H9 (cell line): ENCODE data around the gene SNTG2. TPM values are rescaled to one million over a fixed set of nuclear protein-coding genes. Genes with fewer than 3 reads are reported as not detected.

ENCODE experiments used
- DNase-seq: peaks from one replicate; pipeline ENCODE4 v3.0.0-alpha.2; 2017
- H2AFZ ChIP-seq: one replicate; pipeline ENCODE4 v1.6.1; 2013; ENCODE audit warnings: mild to moderate bottlenecking, low read length, control low read depth, moderate library complexity
- H2AK5ac ChIP-seq: 2 replicates; pipeline ENCODE4 v1.6.1; 2013; ENCODE audit warnings: low read length, control low read depth, mixed read lengths; ENCODE audit not compliant: insufficient read length
- H2BK120ac ChIP-seq: one replicate; pipeline ENCODE4 v1.6.1; 2013; ENCODE audit warnings: low read depth, mild to moderate bottlenecking, low read length, control low read depth, inconsistent platforms; ENCODE audit not compliant: poor library complexity, severe bottlenecking
- H2BK12ac ChIP-seq: 2 replicates; pipeline ENCODE4 v1.6.1; 2013; ENCODE audit warnings: low read length, control low read depth, mixed read lengths, low read depth; ENCODE audit not compliant: insufficient read length
- H2BK15ac ChIP-seq: 2 replicates; pipeline ENCODE4 v1.6.1; 2013; ENCODE audit warnings: low read depth, low read length, control low read depth
- H2BK20ac ChIP-seq: one replicate; pipeline ENCODE4 v1.6.1; 2013; ENCODE audit warnings: low read depth, mild to moderate bottlenecking, low read length, control low read depth, inconsistent platforms; ENCODE audit not compliant: poor library complexity, severe bottlenecking
- H2BK5ac ChIP-seq: 2 replicates; pipeline ENCODE4 v1.6.1; 2013; ENCODE audit warnings: low read length, control low read depth, mixed read lengths; ENCODE audit not compliant: insufficient read length
- H3K14ac ChIP-seq: 2 replicates; pipeline ENCODE4 v1.6.1; 2013; ENCODE audit warnings: low read length, control low read depth; ENCODE audit not compliant: insufficient read depth
- H3K18ac ChIP-seq: 2 replicates; pipeline ENCODE4 v1.6.1; 2013; ENCODE audit warnings: low read depth, mild to moderate bottlenecking, mixed read lengths, low read length, control low read depth; ENCODE audit not compliant: insufficient read length
- H3K23ac ChIP-seq: 2 replicates; pipeline ENCODE4 v1.6.1; 2013; ENCODE audit warnings: low read length, control low read depth, mixed read lengths, low read depth; ENCODE audit not compliant: insufficient read length
- H3K23me2 ChIP-seq: 2 replicates; pipeline ENCODE4 v1.6.1; 2013; ENCODE audit warnings: low read depth, mild to moderate bottlenecking, mixed read lengths, low read length, control low read depth; ENCODE audit not compliant: insufficient read length, poor library complexity, severe bottlenecking
- H3K27ac ChIP-seq: 2 replicates; pipeline ENCODE4 v1.5.1; 2013; ENCODE audit warnings: low read length, control low read depth, mixed read lengths, low read depth; ENCODE audit not compliant: insufficient read length
- H3K27me3 ChIP-seq: 2 replicates; pipeline ENCODE4 v1.6.1; 2013; ENCODE audit warnings: low read length, control low read depth, inconsistent platforms; ENCODE audit not compliant: insufficient read depth
- H3K4ac ChIP-seq: 2 replicates; pipeline ENCODE4 v1.6.1; 2013; ENCODE audit warnings: low read depth, mild to moderate bottlenecking, control low read depth, inconsistent platforms, low read length, moderate library complexity
- H3K4me1 ChIP-seq: 2 replicates; pipeline ENCODE4 v1.6.1; 2013; ENCODE audit warnings: low read length, control low read depth, inconsistent platforms; ENCODE audit not compliant: insufficient read depth
- H3K4me2 ChIP-seq: 2 replicates; pipeline ENCODE4 v1.6.1; 2013; ENCODE audit warnings: low read length, control low read depth, mixed read lengths; ENCODE audit not compliant: insufficient read length, insufficient read depth
- H3K56ac ChIP-seq: 2 replicates; pipeline ENCODE4 v1.6.1; 2013; ENCODE audit warnings: low read depth, mild to moderate bottlenecking, mixed read lengths, low read length, control low read depth; ENCODE audit not compliant: insufficient read length
- H3K79me1 ChIP-seq: 2 replicates; pipeline ENCODE4 v1.6.1; 2013; ENCODE audit warnings: low read depth, mild to moderate bottlenecking, moderate library complexity, low read length, control low read depth, inconsistent platforms; ENCODE audit not compliant: insufficient read depth, poor library complexity, severe bottlenecking
- H3K79me2 ChIP-seq: 2 replicates; pipeline ENCODE4 v1.6.1; 2013; ENCODE audit warnings: low read length, control low read depth, inconsistent platforms; ENCODE audit not compliant: insufficient read depth
- H3K9ac ChIP-seq: 2 replicates; pipeline ENCODE4 v1.6.1; 2013; ENCODE audit warnings: low read length, control low read depth, mixed read lengths; ENCODE audit not compliant: insufficient read length; ENCODE audit errors: extremely low read depth
- H3K9me3 ChIP-seq: one replicate; pipeline ENCODE4 v1.6.1; 2013; ENCODE audit warnings: low read depth, low read length, inconsistent platforms; ENCODE audit not compliant: control insufficient read depth
- H3T11ph ChIP-seq: one replicate; pipeline ENCODE4 v1.6.1; 2013; ENCODE audit warnings: mild to moderate bottlenecking, low read length, control low read depth, inconsistent platforms
- H4K20me1 ChIP-seq: one replicate; pipeline ENCODE4 v1.6.1; 2013; ENCODE audit not compliant: control insufficient read depth, insufficient read length, insufficient read depth
- H4K5ac ChIP-seq: 2 replicates; pipeline ENCODE4 v1.6.1; 2013; ENCODE audit warnings: low read depth, mild to moderate bottlenecking, mixed read lengths, low read length, control low read depth; ENCODE audit not compliant: insufficient read length
- H4K8ac ChIP-seq: replicated peaks from 2 replicates; pipeline ENCODE4 v1.6.1; 2013; ENCODE audit warnings: low read length, control low read depth, mixed read lengths, low read depth; ENCODE audit not compliant: insufficient read length
- H4K91ac ChIP-seq: 2 replicates; pipeline ENCODE4 v1.6.1; 2013; ENCODE audit warnings: low read depth, mild to moderate bottlenecking, moderate library complexity, mixed read lengths, low read length, control low read depth; ENCODE audit not compliant: insufficient read length
- H3K27ac Mint-ChIP-seq, 3 experiments: 2 replicates in 2 of 3; 3 replicates in 1 of 3; pipeline ENCODE4 v1.8.0; 2020 to 2021; ENCODE audit warnings: mixed read lengths in 3 of 3, mild to moderate bottlenecking in 1 of 3, moderate library complexity in 1 of 3
- H3K27me3 Mint-ChIP-seq: 2 replicates; pipeline ENCODE4 v1.8.0; 2021; ENCODE audit warnings: low read depth, mild to moderate bottlenecking, moderate library complexity, mixed read lengths
- H3K36me3 Mint-ChIP-seq, 3 experiments: 2 replicates in 2 of 3; 3 replicates in 1 of 3; pipeline ENCODE4 v1.8.0; 2020 to 2021; ENCODE audit warnings: low read depth in 3 of 3, mixed read lengths in 3 of 3; ENCODE audit not compliant: insufficient read depth in 1 of 3
- H3K4me1 Mint-ChIP-seq, 2 experiments: 2 replicates each; pipeline ENCODE4 v1.8.0; 2020; ENCODE audit warnings: mixed read lengths in 2 of 2
- H3K4me3 Mint-ChIP-seq, 2 experiments: 2 replicates in 1 of 2; 3 replicates in 1 of 2; pipeline ENCODE4 v1.8.0; 2020 to 2021; ENCODE audit warnings: mild to moderate bottlenecking in 2 of 2, mixed read lengths in 2 of 2, moderate library complexity in 1 of 2
- H3K9me3 Mint-ChIP-seq, 2 experiments: 2 replicates in 1 of 2; 3 replicates in 1 of 2; pipeline ENCODE4 v1.8.0; 2020; ENCODE audit warnings: mild to moderate bottlenecking in 2 of 2, mixed read lengths in 2 of 2, moderate library complexity in 1 of 2
- CTCF ChIP-seq: fragments of 200-600 bp; sonication (generic); conservative IDR thresholded peaks from 3 replicates; pipeline ENCODE4 v1.8.0; 2021; ENCODE audit warnings: antibody characterized with exemption, mild to moderate bottlenecking
- WGBS: extraction: QIAGEN DNeasy Blood & Tissue Kit; methylation state at CpG from one replicate; pipeline ENCODE4 v1.1.7; 2013; ENCODE audit warnings: missing lambda C conversion rate, low lambda C conversion rate, mixed read lengths; ENCODE audit not compliant: insufficient read length; ENCODE audit errors: extremely low coverage; 5-methylcytosine and 5-hydroxymethylcytosine counted together
- total RNA-seq: library from RNA; stranded (reverse); gene quantifications from 2 replicates; pipeline ENCODE4 v1.2.1, GENCODE V29; 2021

Gene SNTG2
- total RNA-seq, 1 experiment from 2014 or later, result 13.2 TPM

- Histone ChIP-seq H4K8ac (no peak overlapping the region), H2AFZ (no peak overlapping the region), H3K27me3 (no peaks in the 10 kb centered on the region), H3K14ac (no peak overlapping the region), H3K27ac (no peak overlapping the region), H3K79me2 (no peaks in the 10 kb centered on the region), H3K56ac (no peak overlapping the region), H3K79me1 (no peaks in the 10 kb centered on the region), H3K9ac (no peak overlapping the region), H4K91ac (no peak overlapping the region), H2BK120ac (no peak overlapping the region), H3K4me2 (no peak overlapping the region), H2BK15ac (no peak overlapping the region), H2BK12ac (no peak overlapping the region), H3K9me3 (no peaks in the 10 kb centered on the region), H3K23me2 (no peaks in the 10 kb centered on the region), H3T11ph (no peak overlapping the region), H2BK5ac (no peak overlapping the region), H2BK20ac (no peak overlapping the region), H3K4ac (no peak overlapping the region), H4K20me1 (no peaks in the 10 kb centered on the region), H2AK5ac (no peak overlapping the region), H4K5ac (no peak overlapping the region), H3K18ac (no peak overlapping the region), H3K23ac (no peak overlapping the region), H3K4me1 (peaks cover 2% of the 10 kb centered on the region; the same call in 1 of the 2 replicates)
- H3K4me1 Mint-ChIP-seq, result peaks cover 10 to 12% of the 10 kb centered on the region in 2 experiments
- no peak for TF ChIP-seq CTCF
- H3K27ac Mint-ChIP-seq, result no peak overlapping the region
- no peaks in the 10 kb centered on the region; the same call in 1 of the 2 replicates for H3K27me3 Mint-ChIP-seq
- 0 out of 5 replicates have a peak, but pooled peaks cover 0 to under 1% of the 10 kb centered on the region in 2 experiments for H3K9me3 Mint-ChIP-seq
- DNase-seq, result no peak
- H3K4me3 Mint-ChIP-seq, result no peak overlapping the region
- whole genome bisulfite sequencing, result no CpG with 5 or more reads among the region's 6 CpGs
- H3K36me3 Mint-ChIP-seq, result peaks cover under 1 to 5% (median 2%) of the 10 kb centered on the region in 3 experiments; a peak in 4 of 7 replicates
Measured at GRCh38 chr2:1314254-1314653, 363.6 kb downstream of the SNTG2 start.
